Muscle layer of colon (tissue), 2 donors: ENCODE measurements around the gene STARD9.

ENCODE experiments used
- H3K27ac ChIP-seq: one replicate; pipeline ENCODE4 v1.7.0; 2013; ENCODE audit warnings: low read depth, mild to moderate bottlenecking, low read length, moderate library complexity
- H3K27me3 ChIP-seq, 2 donors: one replicate each; pipeline ENCODE4 v1.7.0; 2013; ENCODE audit warnings: low read length in 2 of 2, mild to moderate bottlenecking in 2 of 2; ENCODE audit not compliant: insufficient read depth in 2 of 2, control insufficient read depth in 1 of 2
- H3K36me3 ChIP-seq: one replicate; pipeline ENCODE4 v1.7.0; 2013; ENCODE audit warnings: mild to moderate bottlenecking, low read length; ENCODE audit not compliant: insufficient read depth
- H3K4me1 ChIP-seq: one replicate; pipeline ENCODE4 v1.7.0; 2013; ENCODE audit warnings: mild to moderate bottlenecking, low read length; ENCODE audit not compliant: insufficient read depth
- H3K4me3 ChIP-seq, 2 donors: one replicate each; pipeline ENCODE4 v1.7.0; 2013; ENCODE audit warnings: low read length in 2 of 2, low read depth in 1 of 2, mild to moderate bottlenecking in 1 of 2, moderate library complexity in 1 of 2
- H3K9ac ChIP-seq: one replicate; pipeline ENCODE4 v1.7.0; 2013; ENCODE audit warnings: low read length
- H3K9me3 ChIP-seq: one replicate; pipeline ENCODE4 v1.7.0; 2013; ENCODE audit warnings: mild to moderate bottlenecking, low read length
- donor health status: abdominal sarcoma.
- donor health status: Adenocarcinoma of cecum.

STARD9 gene

GRCh38 chr15:42558739-42559138 is 16.7 kb upstream of the STARD9 start:
- no peaks in the 10 kb centered on the region for H3K4me1 ChIP-seq
- no peak overlapping the region for H3K27ac ChIP-seq
- H3K36me3 ChIP-seq: peaks cover 25% of the 10 kb centered on the region
- no peaks in the 10 kb centered on the region for H3K9me3 ChIP-seq
- H3K27me3 ChIP-seq: no peaks in the 10 kb centered on the region
- H3K4me3 ChIP-seq: no peak overlapping the region
- no peak overlapping the region for H3K9ac ChIP-seq

- no peaks in the 10 kb centered on the region for H3K27me3 ChIP-seq
- peak overlapping the region; percentile 80 to 96 for H3K4me3 ChIP-seq
- H3K9ac ChIP-seq: peak overlapping the region; percentile 83
- H3K4me1 ChIP-seq: peaks cover 40% of the 10 kb centered on the region
- no peaks in the 10 kb centered on the region for H3K9me3 ChIP-seq
- H3K27ac ChIP-seq: peak overlapping the region; percentile 94
- no peaks in the 10 kb centered on the region for H3K36me3 ChIP-seq
Measured at GRCh38 chr15:42576040-42576594, 711 bp downstream of the STARD9 start.

- Histone ChIP-seq H3K4me1 (peaks cover 43% of the 10 kb centered on the region), H3K9me3 (no peaks in the 10 kb centered on the region), H3K4me3 (peak overlapping the region; percentile 80 to 96), H3K9ac (peak overlapping the region; percentile 83), H3K27me3 (no peaks in the 10 kb centered on the region), H3K27ac (peak overlapping the region; percentile 94), H3K36me3 (no peaks in the 10 kb centered on the region)
Measured at GRCh38 chr15:42576776-42577175, 1.4 kb downstream of the STARD9 start.

GRCh38 chr15:42577514-42578031 is 2.2 kb downstream of the STARD9 start:
- peak overlapping the region in 1 of 2 donors; percentile 11 for H3K4me3 ChIP-seq
- H3K9ac ChIP-seq: no peak overlapping the region
- peak overlapping the region; percentile 12 for H3K27ac ChIP-seq
- peaks cover 51% of the 10 kb centered on the region for H3K4me1 ChIP-seq
- H3K36me3 ChIP-seq: no peaks in the 10 kb centered on the region
- H3K27me3 ChIP-seq: no peaks in the 10 kb centered on the region
- H3K9me3 ChIP-seq: no peaks in the 10 kb centered on the region

- H3K27me3 ChIP-seq: no peaks in the 10 kb centered on the region
- H3K4me3 ChIP-seq: no peak overlapping the region
- no peaks in the 10 kb centered on the region for H3K36me3 ChIP-seq
- H3K27ac ChIP-seq: no peak overlapping the region
- H3K9me3 ChIP-seq: no peaks in the 10 kb centered on the region
- no peak overlapping the region for H3K9ac ChIP-seq
- H3K4me1 ChIP-seq: peaks cover 59% of the 10 kb centered on the region
Measured at GRCh38 chr15:42578984-42579537, 3.7 kb downstream of the STARD9 start.

- H3K27me3 ChIP-seq: no peaks in the 10 kb centered on the region
- H3K4me1 ChIP-seq: peaks cover 70% of the 10 kb centered on the region
- H3K27ac ChIP-seq: peak overlapping the region; percentile 86
- H3K36me3 ChIP-seq: peaks cover 6% of the 10 kb centered on the region
- peak overlapping the region; percentile 35 for H3K9ac ChIP-seq
- H3K9me3 ChIP-seq: no peaks in the 10 kb centered on the region
- H3K4me3 ChIP-seq: peak overlapping the region; percentile 25 to 52
Measured at GRCh38 chr15:42581272-42581730, 5.9 kb downstream of the STARD9 start.

GRCh38 chr15:42582569-42583375 is 7.4 kb downstream of the STARD9 start:
- no peaks in the 10 kb centered on the region for H3K9me3 ChIP-seq
- peak overlapping the region; percentile 35 for H3K9ac ChIP-seq
- peaks cover 58% of the 10 kb centered on the region for H3K4me1 ChIP-seq
- H3K4me3 ChIP-seq: peak overlapping the region; percentile 46 to 54
- H3K27me3 ChIP-seq: no peaks in the 10 kb centered on the region
- H3K36me3 ChIP-seq: peaks cover 7% of the 10 kb centered on the region
- H3K27ac ChIP-seq: peak overlapping the region; percentile 86

- H3K4me1 ChIP-seq: peaks cover 55% of the 10 kb centered on the region
- peak overlapping the region; percentile 46 to 54 for H3K4me3 ChIP-seq
- H3K27me3 ChIP-seq: no peaks in the 10 kb centered on the region
- H3K9me3 ChIP-seq: no peaks in the 10 kb centered on the region
- H3K27ac ChIP-seq: peak overlapping the region; percentile 86
- H3K36me3 ChIP-seq: peaks cover 7% of the 10 kb centered on the region
- peak overlapping the region; percentile 35 for H3K9ac ChIP-seq
Measured at GRCh38 chr15:42584031-42584765, 8.8 kb downstream of the STARD9 start.

GRCh38 chr15:42590619-42591237 is 15.3 kb downstream of the STARD9 start:
- Histone ChIP-seq H3K4me3 (no peak overlapping the region), H3K9ac (no peak overlapping the region), H3K27me3 (no peaks in the 10 kb centered on the region), H3K4me1 (peaks cover 47% of the 10 kb centered on the region), H3K27ac (no peak overlapping the region), H3K9me3 (no peaks in the 10 kb centered on the region), H3K36me3 (peaks cover 23% of the 10 kb centered on the region)

GRCh38 chr15:42591238-42591934 is 16.0 kb downstream of the STARD9 start:
- H3K4me1 ChIP-seq: peaks cover 54% of the 10 kb centered on the region
- H3K27me3 ChIP-seq: no peaks in the 10 kb centered on the region
- no peak overlapping the region for H3K27ac ChIP-seq
- H3K36me3 ChIP-seq: peaks cover 17% of the 10 kb centered on the region
- H3K4me3 ChIP-seq: no peak overlapping the region
- H3K9ac ChIP-seq: no peak overlapping the region
- no peaks in the 10 kb centered on the region for H3K9me3 ChIP-seq
